Measurements from ENCODE around the gene S1PR2. TPM values are rescaled to one million over a fixed set of nuclear protein-coding genes. Genes with fewer than 3 reads are reported as not detected.
"Not testable (repeated sequence)": the region's sequence is repeated elsewhere in the genome, so short reads cannot be mapped to it uniquely, and the experiment has no call there.

The S1PR2 gene
- total RNA-seq, 4 donors from 2014 or later: 3.6 to 9.8 (median 5.3) TPM

DNA sequence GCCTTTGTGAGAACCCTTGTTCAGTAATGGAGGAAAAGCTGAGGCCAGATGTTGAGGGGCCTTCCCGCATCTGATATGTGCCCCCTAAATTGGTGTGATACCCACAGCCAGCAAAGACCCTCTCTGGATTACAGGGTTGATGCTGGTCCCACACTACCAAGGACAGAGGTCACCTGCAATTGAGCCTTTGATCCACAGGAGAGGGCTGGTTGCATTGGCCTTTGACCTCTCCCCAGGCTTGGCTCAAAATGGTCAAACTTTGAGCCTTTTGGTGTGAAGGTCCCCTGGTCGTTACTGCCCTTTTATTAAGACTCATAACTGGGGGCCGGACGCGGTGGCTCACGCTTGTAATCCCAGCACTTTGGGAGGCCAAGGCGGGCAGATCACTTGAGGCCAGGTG, 12.5 kb upstream of the S1PR2 start:
- 93 to 99% methylated on average over 7 of the region's 7 CpGs for WGBS, 2 donors
- Histone ChIP-seq H3K36me3 (no peaks in the 10 kb centered on the region), H3K4me3 (replicated peaks in 1 of 3) (no peak overlapping the region), H3K27ac (no peak overlapping the region), H3K27me3 (no peaks in the 10 kb centered on the region), H3K4me1 (no peaks in the 10 kb centered on the region), H3K9me3 (no peaks in the 10 kb centered on the region)
- no peak for TF ChIP-seq POLR2A (IDR thresholded peaks at IDR 0.05)
- TF ChIP-seq CTCF (IDR thresholded peaks at IDR 0.05): no peak
- intact Hi-C loops (cut with DNase I): no loop called here
- DNase-seq: no peak

DNA sequence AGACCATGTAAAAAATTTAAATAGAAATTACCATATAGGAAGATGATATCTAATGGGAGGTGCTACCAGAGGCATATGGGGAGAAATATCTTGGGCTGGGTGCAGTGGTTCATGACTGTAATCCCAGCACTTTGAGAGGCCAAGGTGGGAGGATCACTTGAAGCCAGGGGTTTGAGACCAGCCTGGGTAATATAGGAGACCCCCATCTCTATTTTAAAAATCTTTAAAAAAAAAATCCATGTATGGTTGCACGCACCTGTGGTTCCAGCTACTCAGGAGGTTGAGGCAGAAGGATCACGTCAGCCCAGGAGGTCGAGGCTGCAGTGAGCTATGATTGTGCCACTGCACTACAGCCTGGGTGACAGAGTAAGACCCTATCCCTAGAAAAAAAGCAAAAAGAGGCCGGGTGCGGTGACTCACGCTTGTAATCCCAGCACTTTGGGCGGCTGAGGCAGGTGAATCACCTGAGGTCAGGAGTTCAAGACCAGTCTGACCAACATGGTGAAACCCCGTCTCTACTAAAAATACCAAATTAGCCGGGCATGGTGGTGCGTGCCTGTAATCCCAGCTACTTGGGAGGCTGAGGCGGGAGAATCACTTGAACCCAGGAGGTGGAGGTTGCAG, 10.8 kb upstream of the S1PR2 start:
- H3K27ac ChIP-seq; DNase-seq; H3K4me1 ChIP-seq; intact Hi-C loops (cut with DNase I); H3K36me3 ChIP-seq; H3K9me3 ChIP-seq; H3K4me3 ChIP-seq (replicated peaks in 1 of 3); H3K27me3 ChIP-seq: not testable (repeated sequence)
- 92 to 96% methylated on average over 11 of the region's 11 CpGs for WGBS, 2 donors

- intact Hi-C loops (cut with DNase I): no loop called here
- no peak overlapping the region for H3K4me3 ChIP-seq (replicated peaks in 1 of 3)
- no peaks in the 10 kb centered on the region for H3K9me3 ChIP-seq
- no peak overlapping the region for H3K27ac ChIP-seq
- no peaks in the 10 kb centered on the region for H3K4me1 ChIP-seq
- H3K27me3 ChIP-seq: no peaks in the 10 kb centered on the region
- WGBS, 2 donors: 78 to 81% methylated on average over 9 to 12 of the region's 12 CpGs
- H3K36me3 ChIP-seq: no peaks in the 10 kb centered on the region
- TF ChIP-seq POLR2A (IDR thresholded peaks at IDR 0.05) (no peak), CTCF (IDR thresholded peaks at IDR 0.05) (no peak)
- DNase-seq: no peak
Observed at GRCh38 chr19:10238172-10238783, 7.1 kb upstream of the S1PR2 start.

- 81 to 90% methylated on average over 6 of the region's 6 CpGs for WGBS, 2 donors
- no peak for TF ChIP-seq POLR2A (IDR thresholded peaks at IDR 0.05)
- no peak for TF ChIP-seq CTCF (IDR thresholded peaks at IDR 0.05)
- Histone ChIP-seq H3K36me3 (no peaks in the 10 kb centered on the region), H3K9me3 (no peaks in the 10 kb centered on the region), H3K27me3 (no peaks in the 10 kb centered on the region), H3K27ac (no peak overlapping the region), H3K4me1 (no peaks in the 10 kb centered on the region), H3K4me3 (replicated peaks in 1 of 3) (no peak overlapping the region)
- DNase-seq: no peak
- intact Hi-C loops (cut with DNase I): no loop called here
Observed at GRCh38 chr19:10237702-10238101, 6.6 kb upstream of the S1PR2 start.

- H3K4me3 ChIP-seq (replicated peaks in 1 of 3); intact Hi-C loops (cut with DNase I); H3K36me3 ChIP-seq; DNase-seq; H3K27me3 ChIP-seq; H3K4me1 ChIP-seq; H3K9me3 ChIP-seq: not testable (repeated sequence)
- H3K27ac ChIP-seq: peak overlapping the region in 1 of 3 donors; percentile 46
- WGBS, 2 donors: 96 to 97% methylated on average over 7 of the region's 7 CpGs
Observed at GRCh38 chr19:10235409-10235808, 4.3 kb upstream of the S1PR2 start.

DNA sequence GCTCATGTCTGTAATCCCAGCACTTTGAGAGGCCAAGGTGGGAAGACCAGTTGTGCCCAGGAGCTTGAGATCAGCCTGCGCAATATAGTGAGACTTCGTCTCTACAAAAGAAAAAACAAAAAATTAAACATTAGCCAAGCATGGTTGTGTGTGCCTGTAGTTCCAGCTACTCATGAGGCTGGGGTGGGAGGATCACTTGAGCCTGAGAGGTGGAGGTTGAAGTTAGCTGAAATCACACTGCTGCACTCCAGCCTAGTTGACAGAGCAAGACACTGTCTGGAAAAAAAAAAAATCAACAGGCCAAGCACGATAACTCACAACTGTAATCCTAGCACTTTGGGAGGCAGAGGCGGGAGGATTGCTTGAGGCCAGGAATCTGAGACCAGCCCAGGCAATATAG, 3.9 kb upstream of the S1PR2 start:
- Histone ChIP-seq H3K36me3 (no peaks in the 10 kb centered on the region), H3K27me3 (no peaks in the 10 kb centered on the region), H3K9me3 (no peaks in the 10 kb centered on the region), H3K27ac (no peak overlapping the region), H3K4me1 (peaks cover 7 to 10% of the 10 kb centered on the region in 2 donors), H3K4me3 (replicated peaks in 1 of 3) (no peak overlapping the region)
- intact Hi-C loops (cut with DNase I): no loop called here
- DNase-seq: no peak
- WGBS, 2 donors: 63 to 74% methylated on average over 4 of the region's 4 CpGs
- TF ChIP-seq POLR2A (IDR thresholded peaks at IDR 0.05) (no peak), CTCF (IDR thresholded peaks at IDR 0.05) (no peak)
